Effector memory CD8-positive, alpha-beta T cell (primary cell): Measurements from ENCODE around the gene KIR2DL4.
"Not testable (repeated sequence)": the region's sequence is repeated elsewhere in the genome, so short reads cannot be mapped to it uniquely, and the experiment has no call there.

ENCODE experiments used
- ATAC-seq: fragments of 150-1000 bp; cut with Tn5 transposase; replicated peaks from 2 replicates; pipeline ENCODE4 v1.10.0; 2021; ENCODE audit warnings: mild to moderate bottlenecking, moderate library complexity
- DNase-seq, 3 experiments: peaks; one replicate each; pipeline ENCODE4 v3.0.0; 2021
- H3K27ac Mint-ChIP-seq, 2 donors: one replicate each; pipeline ENCODE4 v1.8.0; 2022; ENCODE audit warnings: mild to moderate bottlenecking in 2 of 2, mixed read lengths in 2 of 2, moderate library complexity in 2 of 2
- H3K27me3 Mint-ChIP-seq, 2 donors: one replicate each; pipeline ENCODE4 v1.8.0; 2022; ENCODE audit warnings: mixed read lengths in 2 of 2
- H3K36me3 Mint-ChIP-seq: one replicate; pipeline ENCODE4 v1.8.0; 2022; ENCODE audit warnings: mild to moderate bottlenecking, moderate library complexity, mixed read lengths; ENCODE audit not compliant: insufficient read depth
- H3K4me1 Mint-ChIP-seq, 2 donors: one replicate each; pipeline ENCODE4 v1.8.0; 2022; ENCODE audit warnings: low read depth in 2 of 2, mixed read lengths in 2 of 2
- H3K4me3 Mint-ChIP-seq, 2 donors: one replicate each; pipeline ENCODE4 v1.8.0; 2022; ENCODE audit warnings: mild to moderate bottlenecking in 2 of 2, mixed read lengths in 2 of 2, moderate library complexity in 2 of 2
- H3K9me3 Mint-ChIP-seq, 2 donors: one replicate each; pipeline ENCODE4 v1.8.0; 2022; ENCODE audit warnings: mixed read lengths in 2 of 2

Gene KIR2DL4

DNA sequence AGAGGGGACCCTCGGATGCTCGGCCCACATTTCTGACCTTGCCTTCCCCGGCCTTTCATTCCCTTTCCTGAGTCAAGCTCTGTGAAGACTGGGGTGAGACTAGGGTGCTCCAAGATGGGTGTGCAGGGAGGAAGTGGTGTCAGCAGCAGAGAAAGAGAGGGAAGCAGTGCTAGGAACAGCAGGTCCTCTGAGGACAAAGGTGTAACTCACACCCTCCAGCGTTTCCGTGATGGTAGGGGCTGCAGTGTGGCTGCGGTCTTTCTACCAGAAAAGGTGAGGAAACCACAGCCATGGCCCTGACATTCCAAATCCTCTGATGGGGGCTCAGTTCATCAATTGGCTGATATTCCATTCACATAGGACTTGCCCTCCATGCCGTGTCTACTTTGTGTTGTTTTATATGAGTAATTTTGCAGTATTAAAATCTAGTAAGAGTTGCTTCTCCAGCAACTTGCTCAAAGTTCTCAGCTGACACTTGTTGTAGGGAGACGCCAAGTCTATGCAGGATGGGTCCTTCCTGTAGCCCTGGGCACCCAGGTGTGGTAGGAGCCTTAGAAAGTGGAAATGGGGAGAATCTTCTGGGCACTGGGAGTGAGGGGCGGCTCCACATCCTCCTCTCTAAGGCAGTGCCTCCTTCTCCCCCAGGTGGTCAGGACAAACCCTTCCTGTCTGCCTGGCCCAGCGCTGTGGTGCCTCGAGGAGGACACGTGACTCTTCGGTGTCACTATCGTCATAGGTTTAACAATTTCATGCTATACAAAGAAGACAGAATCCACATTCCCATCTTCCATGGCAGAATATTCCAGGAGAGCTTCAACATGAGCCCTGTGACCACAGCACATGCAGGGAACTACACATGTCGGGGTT lies 14.5 kb downstream of the KIR2DL4 start:
- DNase-seq (no peak), ATAC-seq (no peak)
- H3K4me3 Mint-ChIP-seq = no peak overlapping the region
- no peaks in the 10 kb centered on the region for H3K9me3 Mint-ChIP-seq
- no peaks in the 10 kb centered on the region for H3K4me1 Mint-ChIP-seq
- peaks cover 30 to 39% of the 10 kb centered on the region in 2 donors for H3K27me3 Mint-ChIP-seq
- no peak overlapping the region for H3K27ac Mint-ChIP-seq
- H3K36me3 Mint-ChIP-seq = no peaks in the 10 kb centered on the region

DNA sequence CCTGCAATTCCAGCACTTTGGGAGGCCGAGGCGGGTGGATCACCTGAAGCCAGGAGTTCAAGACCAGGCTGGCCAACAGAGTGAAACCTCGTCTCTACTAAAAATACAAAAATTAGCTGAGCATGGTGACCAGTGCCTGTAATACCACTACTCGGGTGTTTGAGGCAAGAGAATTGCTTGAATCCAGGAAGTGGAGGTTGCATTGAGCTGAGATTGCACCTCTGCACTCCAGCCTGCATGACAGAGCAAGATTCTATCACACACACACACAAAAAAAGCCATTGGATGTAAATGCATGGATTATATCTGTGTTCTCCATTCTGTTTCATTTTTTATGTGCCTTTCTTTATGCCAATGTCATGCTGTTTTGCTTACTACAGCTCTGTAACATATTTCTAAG lies 21.0 kb downstream of the KIR2DL4 start:
- peaks cover 30 to 35% of the 10 kb centered on the region in 2 donors for H3K27me3 Mint-ChIP-seq
- H3K4me3 Mint-ChIP-seq, ATAC-seq, H3K9me3 Mint-ChIP-seq, H3K27ac Mint-ChIP-seq, DNase-seq, H3K4me1 Mint-ChIP-seq, H3K36me3 Mint-ChIP-seq: not testable (repeated sequence)

DNA sequence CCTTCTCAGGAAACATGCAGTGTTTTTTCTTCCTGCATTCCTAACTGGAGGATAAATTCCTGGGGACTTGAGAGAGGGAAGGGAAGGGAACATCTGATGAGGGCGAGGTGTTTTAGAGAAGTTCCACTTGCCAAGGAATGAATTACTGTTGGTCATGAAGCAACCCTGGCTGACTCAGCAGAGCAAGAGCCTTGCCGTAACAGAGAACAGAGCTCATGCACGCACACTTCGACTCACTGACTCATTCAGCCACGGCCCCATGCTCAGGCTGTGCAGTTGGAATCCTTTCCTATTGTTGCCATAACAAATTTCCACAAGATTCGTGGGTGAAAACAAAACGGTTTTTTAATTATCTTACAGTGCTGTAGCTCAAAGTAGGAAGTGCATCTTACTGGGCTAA lies 21.9 kb downstream of the KIR2DL4 start:
- H3K4me1 Mint-ChIP-seq, ATAC-seq, H3K27ac Mint-ChIP-seq, DNase-seq, H3K9me3 Mint-ChIP-seq, H3K36me3 Mint-ChIP-seq, H3K4me3 Mint-ChIP-seq: not testable (repeated sequence)
- peaks cover 34 to 35% of the 10 kb centered on the region in 2 donors for H3K27me3 Mint-ChIP-seq

DNA sequence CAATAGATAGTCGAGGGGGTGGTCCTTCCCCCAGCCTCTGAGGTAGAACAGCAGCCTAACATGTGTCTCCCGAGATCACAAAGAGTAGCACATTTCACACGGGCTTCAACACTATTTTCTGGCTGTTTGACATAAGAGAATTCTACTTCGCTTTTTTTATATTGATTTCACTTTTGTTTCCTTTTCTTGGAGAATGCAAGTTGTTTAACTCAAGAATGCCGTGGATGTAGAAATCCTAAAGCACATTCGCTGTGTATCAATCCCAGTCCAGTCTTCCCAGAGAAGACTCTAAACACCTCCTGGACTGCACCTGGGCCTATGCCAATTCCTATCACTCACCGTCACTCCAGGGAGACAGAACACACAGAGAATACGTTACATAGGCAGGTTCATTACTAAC lies 24.7 kb downstream of the KIR2DL4 start:
- not testable (repeated sequence) for DNase-seq, H3K36me3 Mint-ChIP-seq

DNA sequence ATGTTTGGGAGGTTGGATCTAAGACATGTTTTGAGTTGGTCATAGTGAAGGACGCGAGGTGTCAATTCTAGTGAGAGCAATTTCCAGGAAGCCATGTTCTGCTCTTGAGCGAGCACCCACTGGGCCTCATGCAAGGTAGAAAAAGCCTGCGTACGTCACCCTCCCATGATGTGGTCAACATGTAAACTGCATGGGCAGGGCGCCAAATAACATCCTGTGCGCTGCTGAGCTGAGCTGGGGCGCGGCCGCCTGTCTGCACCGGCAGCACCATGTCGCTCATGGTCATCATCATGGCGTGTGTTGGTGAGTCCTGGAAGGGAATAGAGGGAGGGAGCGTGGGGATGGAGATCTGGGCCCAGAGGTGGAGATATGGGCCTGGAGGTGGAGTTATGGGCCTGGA lies 29.1 kb downstream of the KIR2DL4 start, which contains the start of gene KIR2DS4:
TSS of gene KIR2DS4 (plus strand) at position 181 of the 400 bp plus-strand sequence.
- not testable (repeated sequence) for DNase-seq, H3K4me1 Mint-ChIP-seq, H3K36me3 Mint-ChIP-seq, ATAC-seq, H3K9me3 Mint-ChIP-seq
- Mint-ChIP-seq H3K27me3 (peaks cover 13 to 30% of the 10 kb centered on the region in 2 donors), H3K4me3 (peak within 1 kb of the TSS in 1 of 2 donors; percentile 23), H3K27ac (peak within 1 kb of the TSS in 1 of 2 donors; percentile 90)

More for the DNA sequence above, 24.7 kb downstream of the KIR2DL4 start:
- ATAC-seq, H3K4me3 Mint-ChIP-seq, H3K9me3 Mint-ChIP-seq, H3K27ac Mint-ChIP-seq, H3K4me1 Mint-ChIP-seq: not testable (repeated sequence)
- H3K27me3 Mint-ChIP-seq = peaks cover 27 to 40% of the 10 kb centered on the region in 2 donors

DNA sequence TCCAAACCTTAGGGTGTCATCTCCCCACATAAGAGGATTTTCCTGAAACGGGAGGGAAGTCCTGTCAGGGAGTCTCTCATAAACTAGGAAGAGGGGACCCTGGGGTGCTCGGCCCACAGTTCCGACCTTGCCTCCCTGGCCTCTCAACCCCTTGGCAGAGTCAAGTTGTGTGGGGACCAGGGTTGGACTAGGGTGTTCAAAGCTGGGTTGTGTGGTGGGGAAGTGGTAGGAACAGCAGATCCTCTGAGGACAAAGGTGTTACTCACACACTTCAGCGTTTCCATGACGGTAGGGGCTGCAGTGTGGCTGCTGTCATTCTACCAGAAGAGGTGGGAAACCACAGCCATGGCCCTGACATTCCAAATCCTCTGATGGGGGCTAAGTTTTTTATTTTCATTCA lies 31.7 kb downstream of the KIR2DL4 start:
- H3K9me3 Mint-ChIP-seq, H3K4me1 Mint-ChIP-seq, H3K4me3 Mint-ChIP-seq, H3K36me3 Mint-ChIP-seq, DNase-seq: not testable (repeated sequence)
- Mint-ChIP-seq H3K27me3 (peaks cover 5 to 14% of the 10 kb centered on the region in 2 donors), H3K27ac (peak overlapping the region in 1 of 2 donors; percentile 1)
- peak; percentile 45 for ATAC-seq

DNA sequence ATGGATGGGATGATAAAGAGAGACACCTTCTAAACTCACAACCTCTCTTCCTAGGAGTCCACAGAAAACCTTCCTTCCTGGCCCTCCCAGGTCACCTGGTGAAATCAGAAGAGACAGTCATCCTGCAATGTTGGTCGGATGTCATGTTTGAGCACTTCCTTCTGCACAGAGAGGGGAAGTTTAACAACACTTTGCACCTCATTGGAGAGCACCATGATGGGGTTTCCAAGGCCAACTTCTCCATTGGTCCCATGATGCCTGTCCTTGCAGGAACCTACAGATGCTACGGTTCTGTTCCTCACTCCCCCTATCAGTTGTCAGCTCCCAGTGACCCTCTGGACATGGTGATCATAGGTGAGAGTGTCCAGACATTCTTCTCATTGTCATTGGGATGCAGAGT lies 34.1 kb downstream of the KIR2DL4 start:
- H3K4me3 Mint-ChIP-seq, H3K27ac Mint-ChIP-seq, H3K9me3 Mint-ChIP-seq, H3K36me3 Mint-ChIP-seq, DNase-seq, ATAC-seq, H3K4me1 Mint-ChIP-seq, H3K27me3 Mint-ChIP-seq: not testable (repeated sequence)

DNA sequence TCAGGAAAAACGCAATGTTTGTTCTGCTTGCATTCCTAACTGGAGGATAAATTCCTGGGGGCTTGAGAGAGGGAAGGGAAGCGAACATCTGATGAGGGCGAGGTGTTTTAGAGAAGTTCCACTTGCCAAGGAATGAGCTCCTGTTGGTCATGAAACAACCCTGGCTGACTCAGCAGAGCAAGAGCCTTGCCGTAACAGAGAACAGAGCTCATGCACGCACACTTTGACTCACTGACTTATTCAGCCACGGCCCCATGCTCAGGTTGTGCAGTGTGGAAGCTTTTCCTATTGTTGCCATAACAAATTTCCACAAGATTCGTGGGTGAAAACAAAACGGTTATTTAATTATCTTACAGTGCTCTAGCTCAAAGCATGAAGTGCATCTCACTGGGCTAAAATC lies 39.8 kb downstream of the KIR2DL4 start:
- H3K4me1 Mint-ChIP-seq, H3K36me3 Mint-ChIP-seq, DNase-seq, H3K9me3 Mint-ChIP-seq, ATAC-seq, H3K27ac Mint-ChIP-seq, H3K4me3 Mint-ChIP-seq: not testable (repeated sequence)
- H3K27me3 Mint-ChIP-seq = peaks cover 28 to 36% of the 10 kb centered on the region in 2 donors

DNA sequence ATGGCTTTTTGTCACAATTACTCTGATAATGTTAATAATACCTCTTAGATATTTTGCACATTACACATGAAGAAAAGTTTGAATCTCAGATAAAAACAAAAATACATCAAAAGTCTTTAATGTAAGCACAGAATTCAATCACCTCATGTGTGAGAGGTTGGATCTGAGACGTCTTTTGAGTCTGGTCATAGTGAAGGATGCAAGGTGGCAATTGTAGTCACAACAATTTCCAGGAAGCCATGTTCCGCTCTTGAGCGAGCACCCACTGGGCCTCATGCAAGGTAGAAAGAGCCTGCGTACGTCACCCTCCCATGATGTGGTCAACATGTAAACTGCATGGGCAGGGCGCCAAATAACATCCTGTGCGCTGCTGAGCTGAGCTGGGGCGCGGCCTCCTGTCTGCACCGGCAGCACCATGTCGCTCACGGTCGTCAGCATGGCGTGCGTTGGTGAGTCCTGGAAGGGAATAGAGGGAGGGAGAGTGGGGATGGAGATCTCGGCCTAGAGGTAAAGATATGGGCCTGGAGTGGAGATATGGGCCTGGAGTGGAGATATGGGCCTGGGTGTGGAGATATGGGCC lies 46.7 kb downstream of the KIR2DL4 start, which contains the start of gene KIR3DL2:
TSS of gene KIR3DL2 (plus strand) at position 383 of the 580 bp plus-strand sequence. CDS start at position 416, 33 bp downstream.
- H3K4me1 Mint-ChIP-seq, H3K36me3 Mint-ChIP-seq, ATAC-seq, H3K9me3 Mint-ChIP-seq, DNase-seq: not testable (repeated sequence)
- Mint-ChIP-seq H3K27ac (peak within 1 kb of the TSS in 1 of 2 donors; percentile 50), H3K27me3 (peaks cover 45 to 49% of the 10 kb centered on the region in 2 donors), H3K4me3 (peak within 1 kb of the TSS; percentile 34 to 47)

DNA sequence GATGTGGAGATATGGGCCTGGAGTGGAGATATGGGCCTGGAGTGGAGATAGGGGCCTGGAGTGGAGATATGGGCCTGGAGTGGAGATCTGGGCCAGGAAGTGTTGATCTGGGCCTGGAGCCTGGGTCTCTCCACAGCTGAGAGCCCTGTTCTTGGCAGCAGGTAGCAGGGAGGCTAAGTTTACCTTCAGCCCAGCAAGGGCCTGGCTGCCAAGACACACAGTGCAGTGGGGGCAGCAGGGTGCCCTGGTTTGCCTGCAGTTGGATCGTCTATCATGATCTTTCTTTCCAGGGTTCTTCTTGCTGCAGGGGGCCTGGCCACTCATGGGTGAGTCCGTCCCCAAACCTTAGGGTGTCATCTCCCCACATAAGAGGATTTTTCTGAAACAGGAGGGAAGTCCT lies 47.5 kb downstream of the KIR2DL4 start:
- Mint-ChIP-seq H3K36me3 (no peaks in the 10 kb centered on the region), H3K27ac (peak overlapping the region in 1 of 2 donors; percentile 50), H3K4me1 (peaks cover 0 to 3% of the 10 kb centered on the region in 2 donors), H3K27me3 (peaks cover 48 to 50% of the 10 kb centered on the region in 2 donors), H3K4me3 (no peak overlapping the region), H3K9me3 (no peaks in the 10 kb centered on the region)
- ATAC-seq (no peak), DNase-seq (no peak)

DNA sequence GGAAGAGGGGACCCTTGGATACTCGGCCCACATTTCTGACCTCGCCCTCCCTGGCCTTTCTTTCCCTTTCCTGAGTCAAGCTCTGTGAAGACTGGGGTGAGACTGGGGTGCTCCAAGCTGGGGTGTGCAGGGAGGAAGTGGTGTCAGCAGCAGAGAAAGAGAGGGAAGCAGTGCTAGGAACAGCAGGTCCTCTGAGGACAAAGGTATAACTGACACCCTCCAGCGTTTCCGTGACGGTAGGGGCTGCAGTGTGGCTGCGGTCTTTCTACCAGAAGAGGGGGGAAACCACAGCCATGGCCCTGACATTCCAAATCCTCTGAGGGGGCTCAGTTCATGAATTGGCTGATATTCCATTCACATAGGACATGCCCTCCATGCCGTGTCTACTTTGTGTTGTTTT lies 47.9 kb downstream of the KIR2DL4 start:
- DNase-seq (no peak), ATAC-seq (no peak)
- no peaks in the 10 kb centered on the region for H3K36me3 Mint-ChIP-seq
- H3K27me3 Mint-ChIP-seq = peaks cover 44 to 50% of the 10 kb centered on the region in 2 donors
- H3K4me3 Mint-ChIP-seq = no peak overlapping the region
- H3K27ac Mint-ChIP-seq = no peak overlapping the region
- no peaks in the 10 kb centered on the region for H3K9me3 Mint-ChIP-seq
- peaks cover 0 to 3% of the 10 kb centered on the region in 2 donors for H3K4me1 Mint-ChIP-seq

DNA sequence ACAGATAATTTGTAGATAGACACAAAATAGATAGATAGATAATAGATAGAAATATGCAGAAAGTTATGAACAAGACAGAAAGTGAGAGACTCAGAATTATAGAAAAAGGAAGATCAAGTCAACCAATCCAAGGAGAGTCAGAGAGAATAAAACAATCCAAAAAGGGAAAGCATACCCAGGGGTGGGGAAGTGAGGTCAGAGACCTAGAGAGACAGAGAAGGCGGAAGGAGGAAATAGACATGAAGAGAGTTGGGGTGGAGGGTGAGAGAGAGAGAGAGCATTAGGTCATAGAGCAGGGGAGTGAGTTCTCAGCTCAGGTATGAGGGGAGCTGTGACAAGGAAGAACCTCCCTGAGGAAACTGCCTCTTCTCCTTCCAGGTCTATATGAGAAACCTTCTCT lies 51.8 kb downstream of the KIR2DL4 start:
- H3K27ac Mint-ChIP-seq = not testable (repeated sequence)

DNA sequence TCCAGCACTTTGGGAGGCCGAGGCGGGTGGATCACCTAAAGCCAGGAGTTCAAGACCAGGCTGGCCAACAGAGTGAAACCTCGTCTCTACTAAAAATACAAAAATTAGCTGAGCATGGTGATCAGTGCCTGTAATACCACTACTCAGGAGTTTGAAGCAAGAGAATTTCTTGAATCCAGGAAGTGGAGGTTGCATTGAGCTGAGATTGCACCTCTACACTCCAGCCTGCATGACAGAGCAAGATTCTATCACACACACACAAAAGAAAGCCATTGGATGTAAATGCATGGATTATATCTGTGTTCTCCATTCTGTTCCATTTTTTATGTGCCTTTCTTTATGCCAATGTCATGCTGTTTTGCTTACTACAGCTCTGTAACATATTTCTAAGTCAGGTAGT lies 55.1 kb downstream of the KIR2DL4 start:
- H3K9me3 Mint-ChIP-seq, H3K4me3 Mint-ChIP-seq, ATAC-seq, H3K36me3 Mint-ChIP-seq, H3K4me1 Mint-ChIP-seq, DNase-seq, H3K27ac Mint-ChIP-seq: not testable (repeated sequence)
- H3K27me3 Mint-ChIP-seq = peaks cover 34 to 43% of the 10 kb centered on the region in 2 donors

More for the DNA sequence above, 51.8 kb downstream of the KIR2DL4 start:
- H3K4me1 Mint-ChIP-seq, H3K36me3 Mint-ChIP-seq, H3K4me3 Mint-ChIP-seq, ATAC-seq, DNase-seq, H3K9me3 Mint-ChIP-seq: not testable (repeated sequence)
- peaks cover 31 to 37% of the 10 kb centered on the region in 2 donors for H3K27me3 Mint-ChIP-seq

DNA sequence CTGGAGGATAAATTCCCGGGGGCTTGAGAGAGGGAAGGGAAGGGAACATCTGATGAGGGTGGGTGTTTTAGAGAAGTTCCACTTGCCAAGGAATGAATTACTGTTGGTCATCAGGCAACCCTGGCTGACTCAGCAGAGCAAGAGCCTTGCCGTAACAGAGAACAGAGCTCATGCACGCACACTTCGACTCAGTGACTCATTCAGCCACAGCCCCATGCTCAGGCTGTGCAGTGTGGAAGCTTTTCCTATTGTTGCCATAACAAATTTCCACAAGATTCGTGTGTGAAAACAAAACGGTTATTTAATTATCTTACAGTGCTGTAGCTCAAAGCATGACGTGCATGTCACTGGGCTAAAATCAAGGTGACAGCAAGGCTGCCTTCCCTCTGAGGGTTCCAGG lies 56.0 kb downstream of the KIR2DL4 start:
- H3K9me3 Mint-ChIP-seq, H3K4me3 Mint-ChIP-seq, H3K27ac Mint-ChIP-seq, H3K36me3 Mint-ChIP-seq, ATAC-seq, DNase-seq, H3K4me1 Mint-ChIP-seq: not testable (repeated sequence)
- H3K27me3 Mint-ChIP-seq = peaks cover 28 to 43% of the 10 kb centered on the region in 2 donors
